OCI-LY1 (cell line): ENCODE measurements around the gene SH3BGRL2.

Source experiments
- CTCF ChIP-seq: fragments of 200-600 bp; sonication (generic), shearing (Covaris generic); IDR thresholded peaks from 2 replicates; pipeline ENCODE4 v1.5.1; 2017; ENCODE audit warnings: mild to moderate bottlenecking, antibody characterized with exemption, low read length, moderate library complexity, mixed read lengths
- EZH2 ChIP-seq: fragments of 200-600 bp; sonication (generic), shearing (Covaris generic); IDR thresholded peaks from 2 replicates; pipeline ENCODE4 v1.8.0; 2017; ENCODE audit warnings: borderline replicate concordance, mixed run types, mild to moderate bottlenecking, antibody characterized with exemption, low read length, moderate library complexity, mixed read lengths

- no peak for TF ChIP-seq CTCF
- no peak for TF ChIP-seq EZH2
These were observed 26.1 kb upstream of the SH3BGRL2 start for GRCh38 chr6:79605061-79605460.
